Measurements from ENCODE around the gene ZDHHC11B.
"Not testable (repeated sequence)": the region's sequence is repeated elsewhere in the genome, so short reads cannot be mapped to it uniquely, and the experiment has no call there.

The ZDHHC11B gene

DNA sequence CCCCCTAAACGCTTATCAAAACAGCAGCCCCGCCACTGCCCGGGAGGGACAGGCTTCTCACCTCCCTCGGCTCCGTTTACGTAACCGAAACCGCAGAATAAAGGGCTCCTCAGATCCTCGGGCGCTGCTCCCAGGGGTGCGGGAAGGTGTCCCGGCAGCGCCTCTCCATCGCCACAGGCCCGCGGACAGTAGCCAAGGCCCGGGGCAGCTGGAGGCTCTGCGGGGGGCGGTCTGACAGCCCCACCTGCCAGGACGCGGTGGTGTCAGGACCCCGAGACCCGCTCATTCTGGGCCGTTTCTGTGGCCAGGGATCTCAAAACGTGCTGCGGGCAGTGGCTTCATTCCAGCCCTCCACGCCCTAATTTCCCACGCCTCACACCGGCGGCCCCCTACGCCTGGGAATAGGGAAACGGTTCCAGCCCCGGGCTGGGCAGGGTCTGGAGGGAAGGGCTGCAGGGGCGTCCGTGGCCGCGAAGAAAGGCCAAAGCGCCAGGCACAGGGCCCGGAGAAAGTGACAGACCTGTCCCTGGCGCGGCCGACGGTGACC is 575 bp downstream of the ZDHHC11B start:
- H3K4me3 ChIP-seq (ENCODE audit: low read depth, low read length); DNase-seq (ENCODE audit: low read depth, low spot score); POLR2A ChIA-PET; CTCF ChIA-PET: not testable (repeated sequence)

DNA sequence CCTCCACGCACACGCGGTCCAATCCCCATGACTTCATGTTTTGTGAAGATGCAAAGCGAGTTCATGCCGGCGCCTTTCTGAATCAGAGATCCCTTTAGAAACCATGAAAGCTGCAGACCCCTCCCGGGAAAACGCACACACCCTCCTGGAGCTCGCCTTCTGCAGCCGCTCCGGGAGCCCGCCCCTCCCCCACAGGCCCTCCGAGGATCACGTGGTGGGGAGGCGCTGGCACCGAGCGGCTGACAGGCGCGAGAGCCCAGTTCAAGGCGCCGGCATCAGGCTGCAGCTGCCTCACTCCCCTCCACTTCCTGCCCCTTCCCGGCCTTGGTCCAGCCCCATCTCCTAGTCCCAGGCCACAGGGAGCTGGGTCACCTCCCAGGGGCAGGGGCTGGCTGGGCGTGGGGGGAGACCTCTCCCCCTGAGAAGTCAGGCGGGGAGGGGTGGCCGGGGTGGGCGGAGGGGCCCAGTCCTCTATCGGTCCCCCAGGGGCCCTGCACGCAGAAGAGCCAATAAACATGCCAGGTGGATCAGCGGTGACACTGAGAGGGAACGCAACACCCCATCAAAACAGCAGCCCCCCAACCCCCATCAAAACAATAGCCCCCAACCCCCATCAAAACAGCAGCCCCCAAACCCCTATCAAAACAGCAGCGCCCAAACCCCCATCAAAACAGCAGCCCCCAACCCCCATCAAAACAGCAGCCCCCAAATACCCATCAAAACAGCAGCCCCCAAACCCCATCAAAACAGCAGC is 1.3 kb downstream of the ZDHHC11B start:
- CTCF ChIA-PET; POLR2A ChIA-PET; DNase-seq (ENCODE audit: low read depth, low spot score); H3K4me3 ChIP-seq (ENCODE audit: low read depth, low read length): not testable (repeated sequence)

DNA sequence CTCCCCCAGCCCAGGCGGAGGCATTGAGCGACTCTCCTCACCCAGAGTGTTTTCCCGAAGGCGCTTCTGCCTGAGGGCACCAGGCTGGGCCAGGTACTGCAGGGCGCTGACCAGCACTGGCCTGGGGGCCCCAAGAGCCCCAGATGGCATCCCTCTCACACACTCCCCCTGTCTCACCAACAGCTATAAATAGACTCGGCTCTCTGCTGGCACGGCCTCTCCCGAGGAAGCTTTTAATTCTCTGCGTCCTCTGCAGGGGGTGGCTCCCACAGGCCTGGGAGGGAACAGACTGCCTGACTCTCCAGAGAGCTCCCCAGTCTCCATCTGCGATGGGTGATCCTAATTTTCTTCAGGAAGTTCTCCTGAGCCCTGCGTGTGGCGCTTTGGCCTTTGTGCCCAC is 2.2 kb downstream of the ZDHHC11B start:
- CTCF ChIA-PET; POLR2A ChIA-PET; DNase-seq (ENCODE audit: low read depth, low spot score); H3K4me3 ChIP-seq (ENCODE audit: low read depth, low read length): not testable (repeated sequence)

DNA sequence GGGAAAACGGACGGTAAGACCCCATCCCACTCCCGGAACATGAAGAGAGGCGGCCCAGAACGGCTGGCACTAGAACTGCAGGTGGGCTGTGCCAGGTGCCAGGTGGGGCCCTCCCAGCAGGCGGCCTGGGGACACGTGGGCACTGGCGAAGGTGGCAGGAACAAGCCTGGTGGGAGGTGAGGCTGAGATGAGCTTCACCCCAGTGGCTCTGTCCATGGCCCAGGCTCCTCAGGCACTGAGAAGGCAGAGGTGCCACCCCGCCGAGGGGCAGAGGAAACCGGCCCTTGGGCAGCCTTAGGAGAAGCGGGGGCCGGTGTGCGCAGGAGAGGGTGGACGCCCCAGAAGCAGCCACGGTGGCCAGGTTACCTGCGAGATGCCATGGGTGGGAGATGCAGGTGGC is 4.0 kb downstream of the ZDHHC11B start:
- DNase-seq (ENCODE audit: low read depth, low spot score); H3K4me3 ChIP-seq (ENCODE audit: low read depth, low read length); POLR2A ChIA-PET; CTCF ChIA-PET: not testable (repeated sequence)

DNA sequence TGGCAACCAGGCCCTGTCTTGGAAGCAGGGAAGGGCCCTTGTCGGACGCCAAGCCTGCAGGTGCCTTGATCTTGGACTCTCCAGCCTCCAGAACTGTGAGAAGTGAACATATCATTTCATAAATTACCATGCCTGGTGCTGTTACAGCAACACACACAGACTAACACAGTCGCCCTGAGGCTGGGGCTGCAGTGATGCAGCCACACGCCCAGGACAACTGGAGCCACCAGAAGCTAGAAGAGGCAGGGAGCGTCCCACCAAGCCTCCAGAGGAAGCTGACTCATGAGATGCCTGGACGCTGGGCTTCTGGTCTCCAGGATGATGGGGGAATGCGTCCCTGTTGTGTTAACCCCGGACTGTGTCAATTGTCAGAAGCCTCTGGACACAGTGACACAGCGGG is 5.6 kb downstream of the ZDHHC11B start:
- POLR2A ChIA-PET; CTCF ChIA-PET; H3K4me3 ChIP-seq (ENCODE audit: low read depth, low read length); DNase-seq (ENCODE audit: low read depth, low spot score): not testable (repeated sequence)

DNA sequence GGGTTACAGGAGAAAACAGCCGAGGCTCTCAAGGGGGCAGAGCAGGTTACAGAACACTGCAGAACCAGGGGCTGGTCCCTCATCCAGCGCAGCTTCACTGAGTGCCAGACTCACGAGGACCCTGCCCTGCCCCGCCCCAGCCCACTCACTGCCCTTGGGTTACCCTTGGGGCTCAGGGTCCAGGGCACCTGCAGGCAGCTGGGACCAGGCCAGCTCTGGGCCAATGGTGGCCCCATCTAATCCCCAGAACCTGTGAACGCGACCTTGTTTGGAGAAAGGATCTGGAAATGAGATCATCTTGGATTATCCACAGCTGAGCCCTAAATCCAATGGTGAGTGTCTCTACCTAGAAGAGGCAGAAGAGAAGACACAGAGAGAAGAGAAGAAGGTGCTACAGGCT is 6.1 kb downstream of the ZDHHC11B start:
- CTCF ChIA-PET, result not testable (repeated sequence)

DNA sequence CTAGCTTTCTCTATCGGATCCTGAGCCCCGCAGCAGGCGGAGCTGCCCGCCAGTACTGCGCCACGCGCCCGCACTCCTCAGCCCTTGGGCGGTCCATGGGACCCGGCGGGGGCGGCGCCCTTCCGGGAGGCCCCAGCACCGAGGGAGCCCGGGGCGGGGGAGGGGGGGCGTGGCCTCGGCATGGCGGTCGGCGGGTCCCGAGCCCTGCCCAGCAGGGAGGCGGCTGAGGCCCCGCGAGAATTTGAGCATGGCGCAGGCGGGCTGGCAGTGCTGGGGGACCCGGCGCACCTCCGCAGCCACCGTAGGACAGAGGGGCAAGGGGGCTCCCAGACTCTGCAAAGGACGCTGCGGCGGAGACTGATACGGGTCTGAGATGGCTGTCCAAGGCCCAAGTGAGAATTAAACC is 6.8 kb downstream of the ZDHHC11B start:
- TF ChIP-seq, protein P1, sequence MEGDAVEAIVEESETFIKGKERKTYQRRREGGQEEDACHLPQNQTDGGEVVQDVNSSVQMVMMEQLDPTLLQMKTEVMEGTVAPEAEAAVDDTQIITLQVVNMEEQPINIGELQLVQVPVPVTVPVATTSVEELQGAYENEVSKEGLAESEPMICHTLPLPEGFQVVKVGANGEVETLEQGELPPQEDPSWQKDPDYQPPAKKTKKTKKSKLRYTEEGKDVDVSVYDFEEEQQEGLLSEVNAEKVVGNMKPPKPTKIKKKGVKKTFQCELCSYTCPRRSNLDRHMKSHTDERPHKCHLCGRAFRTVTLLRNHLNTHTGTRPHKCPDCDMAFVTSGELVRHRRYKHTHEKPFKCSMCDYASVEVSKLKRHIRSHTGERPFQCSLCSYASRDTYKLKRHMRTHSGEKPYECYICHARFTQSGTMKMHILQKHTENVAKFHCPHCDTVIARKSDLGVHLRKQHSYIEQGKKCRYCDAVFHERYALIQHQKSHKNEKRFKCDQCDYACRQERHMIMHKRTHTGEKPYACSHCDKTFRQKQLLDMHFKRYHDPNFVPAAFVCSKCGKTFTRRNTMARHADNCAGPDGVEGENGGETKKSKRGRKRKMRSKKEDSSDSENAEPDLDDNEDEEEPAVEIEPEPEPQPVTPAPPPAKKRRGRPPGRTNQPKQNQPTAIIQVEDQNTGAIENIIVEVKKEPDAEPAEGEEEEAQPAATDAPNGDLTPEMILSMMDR (IDR thresholded peaks at IDR 0.05; ENCODE audit: insufficient read depth, low read length, missing control alignments), result no peak
- no peak overlapping the region for H3K4me3 ChIP-seq (ENCODE audit: low read depth, low read length)
- ChIA-PET CTCF (interaction anchor here (0.7 kb wide), 1 partner anchor 125 kb away, joined by 3 read pairs; no protein-coding TSS in a partner anchor), POLR2A (no interaction called here)
- no peak for DNase-seq (ENCODE audit: low read depth, low spot score)

More for the DNA sequence above, 6.1 kb downstream of the ZDHHC11B start:
- DNase-seq (ENCODE audit: low read depth, low spot score); H3K4me3 ChIP-seq (ENCODE audit: low read depth, low read length); POLR2A ChIA-PET: not testable (repeated sequence)

DNA sequence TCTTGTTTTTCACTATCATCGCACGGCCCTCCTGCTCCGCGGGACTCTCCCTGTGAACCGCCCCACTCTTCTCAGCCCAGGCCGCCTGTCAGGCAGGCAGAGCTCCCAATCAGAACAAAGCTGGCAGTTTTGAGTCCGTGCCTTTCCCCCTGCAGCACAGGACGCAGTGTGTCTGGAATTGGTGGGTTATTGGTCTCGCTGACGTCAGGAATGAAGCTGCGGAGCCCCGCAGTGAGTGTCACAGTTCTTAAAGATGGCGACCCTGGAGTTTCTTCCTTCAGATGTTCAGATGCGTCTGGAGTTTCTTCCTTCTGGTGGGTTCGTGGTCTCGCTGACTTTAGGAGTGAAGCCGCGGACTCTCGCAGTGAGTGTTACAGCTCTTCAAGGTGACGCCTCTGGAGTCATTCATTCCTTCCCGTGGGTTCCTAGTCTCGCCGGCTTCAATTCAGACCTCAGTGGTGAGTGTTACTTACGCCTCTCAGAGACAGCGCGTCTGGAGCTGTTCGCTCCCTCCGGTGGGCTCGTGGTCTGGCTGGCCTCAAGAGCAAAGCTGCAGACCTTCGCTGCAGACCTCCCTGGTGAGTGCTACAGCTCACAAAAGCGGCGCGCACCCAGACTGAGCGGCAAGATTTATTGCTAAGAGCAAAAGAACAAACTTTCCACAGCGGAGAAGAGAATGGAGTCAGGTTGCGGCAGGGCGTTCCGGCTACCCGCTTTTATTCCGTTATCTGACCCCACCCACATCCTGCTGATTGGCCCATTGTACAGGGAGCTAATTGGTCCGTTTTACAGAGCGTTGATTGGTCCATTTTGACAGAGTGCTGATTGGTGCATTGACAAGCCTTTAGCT is 7.4 kb downstream of the ZDHHC11B start:
- no peak for DNase-seq (ENCODE audit: low read depth, low spot score)
- peak overlapping the region; percentile 27 for H3K4me3 ChIP-seq (ENCODE audit: low read depth, low read length)
- TF ChIP-seq, protein P1 (IDR thresholded peaks at IDR 0.05; ENCODE audit: insufficient read depth, low read length, missing control alignments), result no peak
- POLR2A ChIA-PET, result no interaction called here
- CTCF ChIA-PET, result interaction anchor here (0.7 kb wide), 1 partner anchor 126 kb away, joined by 3 read pairs; no protein-coding TSS in a partner anchor

DNA sequence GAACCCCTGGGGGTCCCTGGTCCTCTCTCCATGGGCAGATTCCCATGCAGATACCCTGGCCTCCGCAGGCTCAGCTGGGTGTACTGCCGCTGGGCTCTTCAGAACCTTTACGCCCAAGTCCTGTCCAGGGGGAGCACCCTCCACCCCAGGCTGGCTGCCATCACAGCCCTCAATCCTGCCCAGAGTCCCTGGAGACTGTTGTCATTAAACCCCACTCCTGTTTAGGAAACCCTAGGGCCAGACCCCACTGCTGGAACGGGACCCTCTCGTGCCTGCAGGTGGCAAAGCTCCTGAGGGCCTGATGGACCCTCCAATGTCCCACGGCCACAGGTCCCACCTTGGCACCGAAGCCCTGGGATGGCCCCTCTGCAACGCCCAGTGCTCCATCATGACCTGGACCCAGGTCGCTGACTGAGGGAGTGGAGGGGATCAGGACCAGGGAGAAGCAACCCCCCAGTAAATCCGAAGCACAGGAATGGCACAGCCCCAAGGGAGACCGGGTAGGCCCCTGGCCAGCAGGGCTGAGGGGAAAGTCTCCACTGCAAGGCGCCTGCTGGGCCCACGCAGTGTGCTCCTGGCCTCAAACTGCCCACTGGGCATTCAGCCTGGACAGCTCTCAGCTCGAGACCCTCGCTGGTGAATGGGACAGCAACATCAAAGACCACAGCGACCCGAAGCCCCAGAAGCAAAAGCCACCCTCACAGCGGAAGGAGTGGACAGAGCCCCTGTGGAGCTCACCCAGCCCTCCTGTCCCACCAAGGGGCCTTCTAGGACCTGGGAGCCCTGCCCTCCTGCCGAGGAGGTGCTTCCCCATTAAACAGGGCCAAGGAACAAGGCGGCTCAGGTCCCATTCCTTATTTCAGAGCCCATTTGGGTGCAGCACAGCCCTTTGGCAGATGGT is 8.3 kb downstream of the ZDHHC11B start:
- ChIA-PET POLR2A (no interaction called here), CTCF (no interaction called here)
- DNase-seq (ENCODE audit: low read depth, low spot score), result no peak
- TF ChIP-seq, protein P1 (IDR thresholded peaks at IDR 0.05; ENCODE audit: insufficient read depth, low read length, missing control alignments), result no peak
- H3K4me3 ChIP-seq (ENCODE audit: low read depth, low read length), result no peak overlapping the region; the same call in 1 of the 2 replicates

DNA sequence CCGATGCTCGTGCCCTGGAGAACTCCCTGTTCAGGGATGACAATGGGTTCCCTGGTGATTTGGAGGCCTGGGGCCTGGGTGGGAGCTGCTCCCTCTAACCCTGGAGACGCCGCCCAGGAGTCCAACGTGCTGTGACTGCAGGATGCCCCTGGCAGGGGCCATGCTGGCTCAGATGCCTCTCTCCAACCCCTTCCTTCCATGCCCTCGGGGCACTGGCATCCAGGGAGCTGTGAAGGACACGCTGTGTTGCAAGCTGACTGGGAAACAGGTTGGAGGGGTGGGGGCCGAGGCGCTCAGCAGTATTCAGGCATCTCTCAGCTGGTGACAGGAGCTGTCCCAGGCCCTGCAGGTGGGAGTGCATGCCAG is 9.0 kb downstream of the ZDHHC11B start:
- H3K4me3 ChIP-seq (ENCODE audit: low read depth, low read length); DNase-seq (ENCODE audit: low read depth, low spot score); POLR2A ChIA-PET; CTCF ChIA-PET: not testable (repeated sequence)

DNA sequence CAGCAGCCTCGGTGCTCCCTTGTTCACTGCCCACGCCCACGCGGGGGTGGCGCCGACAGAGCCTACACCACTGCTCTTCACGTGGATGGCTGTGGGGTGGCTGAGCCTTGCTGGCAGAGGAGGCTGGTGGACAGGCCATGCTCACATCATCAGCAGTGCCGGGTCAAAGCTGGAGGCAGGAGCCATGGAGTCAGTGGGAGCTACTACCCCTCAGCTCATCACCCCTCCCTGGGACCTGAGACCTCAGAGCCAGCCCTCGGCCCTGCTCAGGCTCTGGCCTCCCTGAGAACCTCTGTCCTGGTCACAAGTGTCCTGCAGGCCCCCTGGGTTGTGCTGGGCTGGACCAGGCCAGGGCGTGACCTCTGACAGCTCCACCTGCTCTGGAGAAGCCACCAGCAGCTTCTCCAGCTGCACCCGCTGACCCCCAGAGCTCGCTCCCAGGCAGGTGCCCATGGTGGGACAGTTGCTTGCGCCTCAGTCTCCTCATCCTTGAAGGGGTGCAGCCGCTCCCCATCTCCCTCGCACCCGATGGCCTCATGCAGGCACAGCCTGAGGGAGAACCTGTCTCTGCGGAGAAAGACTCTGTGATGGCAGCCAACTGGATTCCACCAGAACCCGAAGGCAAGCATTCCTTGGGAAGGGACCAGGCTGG is 9.5 kb downstream of the ZDHHC11B start:
- POLR2A ChIA-PET; CTCF ChIA-PET; DNase-seq (ENCODE audit: low read depth, low spot score); H3K4me3 ChIP-seq (ENCODE audit: low read depth, low read length): not testable (repeated sequence)

DNA sequence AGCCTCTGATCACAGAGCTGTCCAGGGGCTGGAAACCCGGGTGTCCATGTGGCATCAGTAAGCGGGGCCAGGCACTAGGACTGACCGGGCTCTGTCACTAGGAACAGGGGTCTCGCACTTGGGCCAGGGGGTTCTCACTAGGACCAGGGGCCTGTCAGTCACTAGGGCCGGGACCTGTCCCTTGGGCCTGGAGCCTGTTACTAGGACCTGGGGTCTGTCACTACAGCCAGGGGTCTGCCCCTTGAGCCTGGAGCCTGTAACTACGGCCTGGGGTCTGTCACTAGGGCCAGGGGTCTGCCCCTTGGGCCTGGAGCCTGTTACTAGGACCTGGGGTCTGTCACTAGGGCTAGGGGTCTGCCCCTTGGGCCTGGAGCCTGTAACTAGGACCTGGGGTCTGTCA is 10.2 kb downstream of the ZDHHC11B start:
- POLR2A ChIA-PET; CTCF ChIA-PET; DNase-seq (ENCODE audit: low read depth, low spot score); H3K4me3 ChIP-seq (ENCODE audit: low read depth, low read length): not testable (repeated sequence)

Measured in AG04449 (cell line).